ENCODE results near the gene DNM2. TPM values are rescaled to one million over a fixed set of nuclear protein-coding genes. Genes with fewer than 3 reads are reported as not detected.
A peak's percentile ranks its signal among the peaks of the same experiment; 100 is the strongest.

DNM2 gene
- total and polyA plus RNA-seq, 2 of the 13 experiments (the other 11 are each of a cell fraction or from before 2014, with no cell fraction given): 41.7 to 59.8 TPM

DNA sequence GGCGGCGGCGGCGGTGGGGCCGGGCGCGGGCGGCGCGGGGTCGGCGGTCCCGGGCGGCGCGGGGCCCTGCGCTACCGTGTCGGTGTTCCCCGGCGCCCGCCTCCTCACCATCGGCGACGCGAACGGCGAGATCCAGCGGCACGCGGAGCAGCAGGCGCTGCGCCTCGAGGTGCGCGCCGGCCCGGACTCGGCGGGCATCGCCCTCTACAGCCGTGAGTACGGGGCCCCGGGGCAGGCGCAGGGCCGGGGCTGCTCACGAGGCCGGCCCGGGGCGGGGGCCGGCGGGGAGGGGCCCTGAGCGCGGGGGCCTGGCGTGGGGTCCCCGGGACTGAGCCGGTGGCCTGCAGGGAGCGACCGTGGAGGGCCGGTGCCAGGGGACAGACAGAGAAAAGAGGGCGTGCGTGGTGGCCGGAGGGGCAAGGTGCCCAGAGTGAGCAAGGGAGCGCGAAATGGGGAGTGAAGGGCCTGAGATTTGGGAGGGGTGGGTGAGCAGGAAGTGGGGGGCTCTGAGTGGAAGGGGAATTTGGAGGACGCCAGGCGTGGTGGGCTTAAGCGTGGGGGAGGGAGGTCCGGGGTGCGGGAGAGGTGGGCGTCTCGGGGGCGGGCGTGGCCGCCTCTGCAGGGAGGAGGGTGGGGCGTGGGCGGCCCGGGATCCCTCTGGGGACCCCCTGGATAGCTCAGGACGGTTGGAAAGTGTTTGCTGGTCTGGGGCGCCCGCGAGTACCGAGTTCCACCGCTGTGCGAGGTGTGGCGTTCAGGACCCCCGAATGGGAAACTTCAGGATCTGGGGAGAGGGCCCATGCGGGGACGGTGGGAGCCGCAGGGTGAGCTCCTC lies 154.0 kb downstream of the DNM2 start (continued):
- TF ChIP-seq, protein P1, sequence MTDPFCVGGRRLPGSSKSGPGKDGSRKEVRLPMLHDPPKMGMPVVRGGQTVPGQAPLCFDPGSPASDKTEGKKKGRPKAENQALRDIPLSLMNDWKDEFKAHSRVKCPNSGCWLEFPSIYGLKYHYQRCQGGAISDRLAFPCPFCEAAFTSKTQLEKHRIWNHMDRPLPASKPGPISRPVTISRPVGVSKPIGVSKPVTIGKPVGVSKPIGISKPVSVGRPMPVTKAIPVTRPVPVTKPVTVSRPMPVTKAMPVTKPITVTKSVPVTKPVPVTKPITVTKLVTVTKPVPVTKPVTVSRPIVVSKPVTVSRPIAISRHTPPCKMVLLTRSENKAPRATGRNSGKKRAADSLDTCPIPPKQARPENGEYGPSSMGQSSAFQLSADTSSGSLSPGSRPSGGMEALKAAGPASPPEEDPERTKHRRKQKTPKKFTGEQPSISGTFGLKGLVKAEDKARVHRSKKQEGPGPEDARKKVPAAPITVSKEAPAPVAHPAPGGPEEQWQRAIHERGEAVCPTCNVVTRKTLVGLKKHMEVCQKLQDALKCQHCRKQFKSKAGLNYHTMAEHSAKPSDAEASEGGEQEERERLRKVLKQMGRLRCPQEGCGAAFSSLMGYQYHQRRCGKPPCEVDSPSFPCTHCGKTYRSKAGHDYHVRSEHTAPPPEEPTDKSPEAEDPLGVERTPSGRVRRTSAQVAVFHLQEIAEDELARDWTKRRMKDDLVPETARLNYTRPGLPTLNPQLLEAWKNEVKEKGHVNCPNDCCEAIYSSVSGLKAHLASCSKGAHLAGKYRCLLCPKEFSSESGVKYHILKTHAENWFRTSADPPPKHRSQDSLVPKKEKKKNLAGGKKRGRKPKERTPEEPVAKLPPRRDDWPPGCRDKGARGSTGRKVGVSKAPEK (CRISPR knock-in tag; IDR thresholded peaks at IDR 0.05; ENCODE audit: borderline replicate concordance): no peak

DNA sequence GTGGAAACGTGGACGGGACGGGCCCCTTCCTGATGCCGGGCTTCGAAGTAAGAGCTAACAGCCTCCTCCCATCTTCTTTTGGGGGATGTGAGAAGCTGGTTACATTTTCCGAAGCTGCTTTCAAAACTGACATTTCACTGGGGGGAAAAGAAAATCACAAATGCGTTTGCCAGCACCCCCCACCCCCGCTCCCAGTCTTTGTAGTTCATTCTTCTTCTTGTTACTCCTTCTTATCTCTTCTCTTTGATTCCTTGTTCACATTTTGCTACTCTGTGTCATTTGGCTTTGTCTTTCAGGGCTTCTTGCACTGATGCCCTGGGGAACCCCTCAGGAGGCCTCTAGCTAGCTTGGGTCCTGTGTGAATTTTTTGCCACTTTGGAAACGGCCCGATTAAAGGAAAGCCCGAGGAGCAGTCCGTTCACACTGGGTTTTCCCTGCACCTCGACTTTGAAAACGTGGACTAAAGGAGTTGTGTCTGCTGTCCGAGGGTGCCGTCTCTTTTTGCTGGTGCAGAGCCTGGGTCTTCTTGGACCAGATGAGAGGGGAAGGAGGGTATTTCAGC lies 154.7 kb downstream of the DNM2 start:
- CTCF ChIA-PET (ENCODE audit: low intra/inter-chr PET ratio, low total read pairs): no interaction called here
- no peaks in the 10 kb centered on the region for H4K20me1 ChIP-seq (ENCODE audit: insufficient read depth, low read length)
- TSS peak; percentile 67 for BruUV-seq (replicated peaks)
- POLR2A ChIA-PET: interaction anchor here (0.7 to 2.4 kb wide), 3 partner anchors 9 to 37 kb away, joined by 5 to 7 read pairs (median 5); partner anchors contain the start of gene TMED1
- H3K4me1 ChIP-seq (ENCODE audit: insufficient read depth, low read length): peaks cover 62% of the 10 kb centered on the region
- H3K9me3 ChIP-seq (ENCODE audit: low read length): no peaks in the 10 kb centered on the region
- H3K79me2 ChIP-seq (ENCODE audit: insufficient read depth, low read length): peaks cover 45% of the 10 kb centered on the region
- in situ Hi-C loops (cut with HindIII; ENCODE audit: extremely low pct_ligation_motif_present, low pct_unique_long_range_greater_than_20kb): no loop called here
- H3K4me3 ChIP-seq (replicated peaks in 1 of 3; ENCODE audit: insufficient read depth in 1 of 3, low read depth in 2 of 3, low read length in 3 of 3): peak overlapping the region; percentile 85 to 96 (median 87)
- peaks cover 0 to 2% of the 10 kb centered on the region in 2 experiments; a peak in 1 of 5 replicates for H3K36me3 ChIP-seq (replicated peaks in 1 of 2; ENCODE audit: control insufficient read depth in 1 of 2, insufficient read depth in 2 of 2, low read length in 2 of 2)
- FAIRE-seq (no peak), ATAC-seq (no peak), DNase-seq (ENCODE audit: low spot score) (no peak)
- no peak for TF ChIP-seq ZMYM2 (CRISPR knock-in tag; IDR thresholded peaks at IDR 0.05)
- TF ChIP-seq PHF8 (CRISPR knock-in tag; IDR thresholded peaks at IDR 0.05): peak; percentile 22; the same call in 1 of the 2 replicates
- peak; percentile 51; the same call in 1 of the 2 replicates for TF ChIP-seq DMAP1 (CRISPR knock-in tag; IDR thresholded peaks at IDR 0.05)
- WGBS (ENCODE audit: low lambda C conversion rate): 5% methylated on average over 15 of the region's 16 CpGs
- no peak overlapping the region for H2AFZ ChIP-seq (ENCODE audit: low read length)
- H3K27ac ChIP-seq (ENCODE audit: extremely low read length, insufficient read depth, low read length): peak overlapping the region; percentile 60
- H3K27me3 ChIP-seq (ENCODE audit: control insufficient read depth in 1 of 2, insufficient read depth in 2 of 2, low read length in 2 of 2): no peaks in the 10 kb centered on the region
- H3K4me2 ChIP-seq (ENCODE audit: low read depth, low read length): peak overlapping the region; percentile 87
- peak overlapping the region; percentile 82 for H3K9ac ChIP-seq (ENCODE audit: insufficient read depth, low read depth, low read length)
- intact Hi-C loops (cut with micrococcal nuclease; ENCODE audit: unreplicated experiment): loop anchor here (10.0 kb wide), 1 partner anchor 52 kb away; the partner anchor contains the start of genes TIMM29 and YIPF2

Data from HepG2 (cell line).